Measurements from ENCODE around the gene ALOX5. TPM values are rescaled to one million over a fixed set of nuclear protein-coding genes. Genes with fewer than 3 reads are reported as not detected.

Gene ALOX5
- polyA plus RNA-seq, 1 of the 3 experiments (the other 2 are of a cell fraction): not detected

GRCh38 chr10:45380903-45381620 is 7.0 kb downstream of the ALOX5 start (continued):
- TF ChIP-seq CTCF (IDR thresholded peaks at IDR 0.05): no peak

GRCh38 chr10:45382591-45382990 is 8.6 kb downstream of the ALOX5 start:
- no peak overlapping the region for H2AFZ ChIP-seq (ENCODE audit: low read depth)
- POLR2A ChIA-PET: no interaction called here
- H4K20me1 ChIP-seq (ENCODE audit: insufficient read depth): no peaks in the 10 kb centered on the region
- no peak overlapping the region for H3K4me3 ChIP-seq (ENCODE audit: low read depth in 2 of 2, low read length in 1 of 2)
- peaks cover 14% of the 10 kb centered on the region for H3K27me3 ChIP-seq (ENCODE audit: insufficient read depth)
- H3K9me3 ChIP-seq: no peaks in the 10 kb centered on the region
- no peaks in the 10 kb centered on the region for H3K4me1 ChIP-seq (ENCODE audit: control insufficient read depth in 1 of 2, insufficient read depth in 2 of 2, low read depth in 1 of 2, low read length in 1 of 2)
- 20% methylated on average over 3 of the region's 17 CpGs for WGBS (ENCODE audit: low lambda C conversion rate)
- no peaks in the 10 kb centered on the region for H3F3A ChIP-seq (replicated peaks; ENCODE audit: insufficient read depth)
- TF ChIP-seq RFX5 (IDR thresholded peaks at IDR 0.05; ENCODE audit: low read length) (no peak), SMC3 (IDR thresholded peaks at IDR 0.05; ENCODE audit: low read depth, low read length) (no peak), TEAD4 (IDR thresholded peaks at IDR 0.05; ENCODE audit: borderline replicate concordance, insufficient read depth) (no peak), TAF1 (IDR thresholded peaks at IDR 0.05; ENCODE audit: borderline replicate concordance, low read depth, low read length) (no peak), NRF1 (IDR thresholded peaks at IDR 0.05; ENCODE audit: low read depth, low read length) (no peak), FOSL2 (IDR thresholded peaks at IDR 0.05; ENCODE audit: borderline replicate concordance, low read depth) (no peak), MAX (IDR thresholded peaks at IDR 0.05; ENCODE audit: low read depth) (no peak), YY1 (IDR thresholded peaks at IDR 0.05; ENCODE audit: low read depth) (no peak), USF2 (IDR thresholded peaks at IDR 0.05; ENCODE audit: borderline replicate concordance, low read depth, low read length) (no peak), RXRA (IDR thresholded peaks at IDR 0.05; ENCODE audit: borderline replicate concordance, low read depth) (no peak), CHD2 (IDR thresholded peaks at IDR 0.05; ENCODE audit: low read length, partially characterized antibody) (no peak), RAD21 (IDR thresholded peaks at IDR 0.05; ENCODE audit: low read length) (no peak), EZH2phosphoT487 (IDR thresholded peaks at IDR 0.05; ENCODE audit: borderline replicate concordance, low read depth) (no peak), FOXM1 (IDR thresholded peaks at IDR 0.05; ENCODE audit: low read depth) (no peak), USF1 (IDR thresholded peaks at IDR 0.05; ENCODE audit: borderline replicate concordance, low read depth) (no peak), SIN3A (IDR thresholded peaks at IDR 0.05; ENCODE audit: borderline replicate concordance, low read depth, low read length) (no peak), JUND (IDR thresholded peaks at IDR 0.05) (no peak)
- H3K9ac ChIP-seq: no peak overlapping the region
- CTCF ChIA-PET: interaction anchor here (1.7 kb wide), 1 partner anchor 133 kb away, joined by 4 read pairs; no protein-coding TSS in a partner anchor
- H3K79me2 ChIP-seq (ENCODE audit: insufficient read depth): no peaks in the 10 kb centered on the region
- H3K27ac ChIP-seq (ENCODE audit: low read depth in 2 of 2, low read length in 1 of 2): no peak overlapping the region
- no peak overlapping the region for H3K4me2 ChIP-seq
- no peak for DNase-seq
- H3K9me2 ChIP-seq: no peaks in the 10 kb centered on the region
- no peaks in the 10 kb centered on the region for H3K36me3 ChIP-seq (replicated peaks in 1 of 2; ENCODE audit: control insufficient read depth in 1 of 2, insufficient read depth in 2 of 2, low read length in 1 of 2)

All from SK-N-SH (cell line).